ENCODE results near the gene CYP4F2.
"Not testable (repeated sequence)": the region's sequence is repeated elsewhere in the genome, so short reads cannot be mapped to it uniquely, and the experiment has no call there.

Gene CYP4F2

GRCh38 chr19:15843894-15844222 lies 54.0 kb downstream of the CYP4F2 start:
- DNase-seq, result not testable (repeated sequence)

GRCh38 chr19:15843203-15843893 lies 54.5 kb downstream of the CYP4F2 start:
- DNase-seq, result no peak

GRCh38 chr19:15841875-15842569 lies 55.9 kb downstream of the CYP4F2 start:
- DNase-seq, result no peak

- DNase-seq, result no peak
Observed at GRCh38 chr19:15840833-15841232, 57.0 kb downstream of the CYP4F2 start.

GRCh38 chr19:15839888-15840287 lies 58.0 kb downstream of the CYP4F2 start:
- DNase-seq, result not testable (repeated sequence)

- DNase-seq, result no peak
Observed at GRCh38 chr19:15838351-15838750, 59.5 kb downstream of the CYP4F2 start.

GRCh38 chr19:15837221-15837731 lies 60.6 kb downstream of the CYP4F2 start:
- no peak for DNase-seq

- DNase-seq, result no peak
Observed at GRCh38 chr19:15836330-15837220, 61.3 kb downstream of the CYP4F2 start.

- DNase-seq, result not testable (repeated sequence)
Observed at GRCh38 chr19:15835565-15836329, 62.1 kb downstream of the CYP4F2 start.

GRCh38 chr19:15834232-15834631 lies 63.6 kb downstream of the CYP4F2 start:
- not testable (repeated sequence) for DNase-seq

GRCh38 chr19:15831626-15832025 lies 66.2 kb downstream of the CYP4F2 start:
- DNase-seq, result no peak

- DNase-seq, result no peak
Observed at GRCh38 chr19:15829786-15830185, 68.1 kb downstream of the CYP4F2 start.

- no peak for DNase-seq
Observed at GRCh38 chr19:15829306-15829698, 68.6 kb downstream of the CYP4F2 start.

GRCh38 chr19:15828611-15829305 lies 69.1 kb downstream of the CYP4F2 start:
- DNase-seq, result not testable (repeated sequence)

GRCh38 chr19:15828121-15828610 lies 69.7 kb downstream of the CYP4F2 start:
- no peak for DNase-seq
